Spleen (tissue), 7 donors: Measurements from ENCODE around the gene PAX5.

Experiments used
- CTCF ChIP-seq, 11 experiments: fragments of 200-600 bp in 7 of 11; fragments of 450-650 bp in 4 of 11; sonication (generic) in 4 of 11; IDR thresholded peaks in 8 of 11; conservative IDR thresholded peaks in 3 of 11; 1 replicate in 7 of 11; 2 replicates in 4 of 11; pipeline versions ENCODE4 v1.4.0 to v1.8.0; 2016 to 2021; ENCODE audit warnings: antibody characterized with exemption in 11 of 11, inconsistent platforms in 4 of 11, mild to moderate bottlenecking in 1 of 11
- POLR2A ChIP-seq, 3 donors: fragments of 450-650 bp; IDR thresholded peaks; one replicate each; pipeline ENCODE4 v1.5.1; 2017; ENCODE audit warnings: antibody characterized with exemption in 3 of 3, mild to moderate bottlenecking in 1 of 3
- POLR2AphosphoS5 ChIP-seq, 3 donors: sonication (generic); formaldehyde crosslinking; IDR thresholded peaks; one replicate each; pipeline ENCODE4 v1.5.1; 2017; ENCODE audit warnings: antibody characterized with exemption in 3 of 3
- donor health status: DM: no; HTN: no; CAD: no; lungs with moderate emphysema.
- donor health status: DM: no; HTN: no; CAD: no.
- donor health status: DM: no; HTN: no; CAD: no.

DNA sequence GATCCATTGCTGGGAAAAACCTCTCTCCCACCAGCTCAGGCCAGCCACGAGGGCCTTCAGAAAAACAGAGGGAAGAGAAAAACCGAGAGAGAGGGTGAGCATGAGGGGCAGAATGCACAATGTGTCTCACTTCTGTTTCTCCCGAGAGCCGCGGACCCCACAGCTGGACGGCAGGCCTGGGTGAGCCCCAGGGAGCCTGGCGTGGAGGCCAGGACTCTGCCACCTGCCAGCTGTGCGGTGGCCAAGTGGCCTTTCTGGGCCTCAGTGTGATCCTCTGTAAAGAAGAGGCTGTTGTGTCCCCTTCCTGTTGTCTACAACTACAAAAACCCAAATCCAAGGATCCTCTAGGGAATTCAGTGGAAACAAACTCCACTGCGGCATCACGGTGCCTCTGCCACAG is 179.3 kb downstream of the PAX5 start:
- TF ChIP-seq CTCF (IDR thresholded peaks at IDR 0.05 in 8 of 11, conservative IDR thresholded peaks at IDR 0.05 in 3 of 11) = no peak
- TF ChIP-seq POLR2AphosphoS5 (IDR thresholded peaks at IDR 0.05) = no peak
- no peak for TF ChIP-seq POLR2A (IDR thresholded peaks at IDR 0.05)
